GM19240 (cell line): ENCODE data around the gene TMEM134.

Experiments
- DNase-seq: peaks from one replicate; pipeline ENCODE4 v3.0.0; 2011; ENCODE audit warnings: low spot score; ENCODE audit not compliant: insufficient read length

Gene TMEM134

GRCh38 chr11:67500831-67501715 lies 32.0 kb upstream of the TMEM134 start:
- no peak for DNase-seq

- no peak for DNase-seq
Observed at GRCh38 chr11:67500484-67500821, 31.4 kb upstream of the TMEM134 start.

GRCh38 chr11:67499808-67500483 lies 30.9 kb upstream of the TMEM134 start:
- DNase-seq: no peak

GRCh38 chr11:67498544-67498972 lies 29.5 kb upstream of the TMEM134 start:
- no peak for DNase-seq

GRCh38 chr11:67497656-67498291 lies 28.7 kb upstream of the TMEM134 start:
- no peak for DNase-seq

GRCh38 chr11:67496113-67496512 lies 27.1 kb upstream of the TMEM134 start:
- no peak for DNase-seq

GRCh38 chr11:67495234-67496005 lies 26.4 kb upstream of the TMEM134 start:
- DNase-seq: no peak

- DNase-seq: no peak
Observed at GRCh38 chr11:67494371-67495233, 25.6 kb upstream of the TMEM134 start.

- DNase-seq: no peak
Observed at GRCh38 chr11:67493548-67494370, 24.7 kb upstream of the TMEM134 start.

GRCh38 chr11:67492801-67493547 lies 23.9 kb upstream of the TMEM134 start:
- DNase-seq: no peak

GRCh38 chr11:67492069-67492727 lies 23.1 kb upstream of the TMEM134 start:
- DNase-seq: no peak

- DNase-seq: no peak
Observed at GRCh38 chr11:67491276-67492068, 22.4 kb upstream of the TMEM134 start.

GRCh38 chr11:67490727-67491065 lies 21.6 kb upstream of the TMEM134 start:
- no peak for DNase-seq

- no peak for DNase-seq
Observed at GRCh38 chr11:67489885-67490726, 21.1 kb upstream of the TMEM134 start.

GRCh38 chr11:67489203-67489884 lies 20.3 kb upstream of the TMEM134 start:
- no peak for DNase-seq

GRCh38 chr11:67486481-67487195 lies 17.6 kb upstream of the TMEM134 start:
- DNase-seq: peak; percentile 86
